Neural progenitor cell (in vitro differentiated cells): ENCODE measurements around the gene HK2. TPM values are rescaled to one million over a fixed set of nuclear protein-coding genes. Genes with fewer than 3 reads are reported as not detected.
A peak's percentile ranks its signal among the peaks of the same experiment; 100 is the strongest.
"Not testable (repeated sequence)": the region's sequence is repeated elsewhere in the genome, so short reads cannot be mapped to it uniquely, and the experiment has no call there.

ENCODE experiments used
- DNase-seq: peaks from one replicate; pipeline ENCODE4 v3.0.0-alpha.2; 2016; ENCODE audit warnings: low spot score
- H2AFZ ChIP-seq: fragments of 200-600 bp; sonication (generic); replicated peaks from 2 replicates; pipeline ENCODE4 v1.6.1; 2016; ENCODE audit warnings: antibody characterized with exemption
- H3F3A ChIP-seq: fragments of 200-600 bp; sonication (generic); 2 replicates; pipeline ENCODE4 v1.6.1; 2016; ENCODE audit warnings: antibody characterized with exemption, low read depth
- H3K27ac ChIP-seq: fragments of 200-600 bp; sonication (generic); 2 replicates; pipeline ENCODE4 v1.5.1; 2016; ENCODE audit warnings: mild to moderate bottlenecking
- H3K27me3 ChIP-seq: fragments of 200-600 bp; sonication (generic); 2 replicates; pipeline ENCODE4 v1.6.1; 2016; ENCODE audit warnings: mild to moderate bottlenecking, moderate library complexity
- H3K36me3 ChIP-seq: fragments of 200-600 bp; sonication (generic); 2 replicates; pipeline ENCODE4 v1.5.1; 2016
- H3K4me1 ChIP-seq: fragments of 200-600 bp; sonication (generic); 2 replicates; pipeline ENCODE4 v1.6.1; 2016; ENCODE audit warnings: mixed run types
- H3K4me2 ChIP-seq: fragments of 200-600 bp; sonication (generic); 2 replicates; pipeline ENCODE4 v1.6.1; 2016
- H3K4me3 ChIP-seq: fragments of 200-600 bp; sonication (generic); 2 replicates; pipeline ENCODE4 v1.5.1; 2016
- H3K79me2 ChIP-seq: fragments of 200-600 bp; sonication (generic); 2 replicates; pipeline ENCODE4 v1.6.1; 2016; ENCODE audit warnings: low read depth
- H3K9ac ChIP-seq: fragments of 200-600 bp; sonication (generic); 2 replicates; pipeline ENCODE4 v1.6.1; 2016
- H3K9me3 ChIP-seq: fragments of 200-600 bp; sonication (generic); 2 replicates; pipeline ENCODE4 v1.5.1; 2016; ENCODE audit warnings: low read depth
- H4K20me1 ChIP-seq: fragments of 200-600 bp; sonication (generic); 2 replicates; pipeline ENCODE4 v1.6.1; 2016; ENCODE audit warnings: low read depth
- H3K27ac Mint-ChIP-seq: 3 replicates; pipeline ENCODE4 v1.8.0; 2021; ENCODE audit warnings: mixed read lengths
- H3K27me3 Mint-ChIP-seq: 2 replicates; pipeline ENCODE4 v1.8.0; 2022; ENCODE audit warnings: low read depth, mild to moderate bottlenecking, inconsistent platforms, moderate library complexity, mixed read lengths; ENCODE audit not compliant: insufficient read depth
- H3K36me3 Mint-ChIP-seq: 3 replicates; pipeline ENCODE4 v1.8.0; 2021; ENCODE audit warnings: mixed read lengths
- H3K4me1 Mint-ChIP-seq: 3 replicates; pipeline ENCODE4 v1.8.0; 2021; ENCODE audit warnings: mixed read lengths
- H3K4me3 Mint-ChIP-seq: 3 replicates; pipeline ENCODE4 v1.8.0; 2021; ENCODE audit warnings: mild to moderate bottlenecking, moderate library complexity, mixed read lengths
- H3K9me3 Mint-ChIP-seq: 3 replicates; pipeline ENCODE4 v1.8.0; 2020; ENCODE audit warnings: mixed read lengths
- CTCF ChIP-seq: fragments of 200-600 bp; sonication (generic); IDR thresholded peaks from 2 replicates; pipeline ENCODE4 v1.5.1; 2017; ENCODE audit warnings: antibody characterized with exemption, mild to moderate bottlenecking
- EZH2 ChIP-seq: fragments of 200-600 bp; sonication (generic); IDR thresholded peaks from 2 replicates; pipeline ENCODE4 v1.6.1; 2017; ENCODE audit warnings: antibody characterized with exemption, mild to moderate bottlenecking, moderate library complexity
- EZH2phosphoT487 ChIP-seq: fragments of 200-600 bp; sonication (generic); IDR thresholded peaks from 2 replicates; pipeline ENCODE4 v1.6.1; 2017; ENCODE audit warnings: antibody characterized with exemption
- total RNA-seq: library from RNA; depleted of rRNA; stranded (reverse); fragments of >200 nt; gene quantifications from 2 replicates; pipeline ENCODE4 v1.2.3, GENCODE V29; 2015; ENCODE audit warnings: low replicate concordance

Gene HK2
- total RNA-seq, 1 donor from 2014 or later, result 61.8 TPM

- H3K4me1 Mint-ChIP-seq, result peaks cover 20% of the 10 kb centered on the region
- no peak overlapping the region for H3K9ac ChIP-seq
- no peak overlapping the region for H2AFZ ChIP-seq
- H3K27ac ChIP-seq, result no peak overlapping the region
- no peaks in the 10 kb centered on the region for H3K27me3 ChIP-seq
- TF ChIP-seq EZH2phosphoT487 (no peak), EZH2 (no peak), CTCF (no peak)
- peaks cover 4% of the 10 kb centered on the region for H3K36me3 ChIP-seq
- H3K4me3 ChIP-seq, result no peak overlapping the region
- no peaks in the 10 kb centered on the region for H3K9me3 Mint-ChIP-seq
- no peak overlapping the region for H3K27ac Mint-ChIP-seq
- H4K20me1 ChIP-seq, result peaks cover 99% of the 10 kb centered on the region
- H3K79me2 ChIP-seq, result peaks cover 91% of the 10 kb centered on the region
- H3K36me3 Mint-ChIP-seq, result peaks cover 31% of the 10 kb centered on the region
- H3K4me3 Mint-ChIP-seq, result no peak overlapping the region
- peaks cover 23% of the 10 kb centered on the region for H3K4me1 ChIP-seq
- peaks cover 20% of the 10 kb centered on the region for H3F3A ChIP-seq
- no peaks in the 10 kb centered on the region for H3K9me3 ChIP-seq
- no peak overlapping the region for H3K4me2 ChIP-seq
- peaks cover 3% of the 10 kb centered on the region for H3K27me3 Mint-ChIP-seq
- no peak for DNase-seq
These were observed 17.3 kb downstream of the HK2 start for GRCh38 chr2:74851191-74851566.

GRCh38 chr2:74853360-74853759, 19.4 kb downstream of the HK2 start:
- H3K79me2 ChIP-seq, result peaks cover 69% of the 10 kb centered on the region

GRCh38 chr2:74854401-74854800, 20.5 kb downstream of the HK2 start:
- Mint-ChIP-seq H3K36me3 (peaks cover 29% of the 10 kb centered on the region), H3K27ac (no peak overlapping the region), H3K27me3 (peaks cover 3% of the 10 kb centered on the region), H3K9me3 (no peaks in the 10 kb centered on the region), H3K4me1 (peaks cover 5% of the 10 kb centered on the region), H3K4me3 (peak overlapping the region; percentile 64)
- DNase-seq, result no peak
- Histone ChIP-seq H3K9me3 (no peaks in the 10 kb centered on the region), H3K4me3 (no peak overlapping the region), H2AFZ (no peak overlapping the region), H3F3A (peaks cover 3% of the 10 kb centered on the region), H4K20me1 (peaks cover 98% of the 10 kb centered on the region), H3K27me3 (no peaks in the 10 kb centered on the region), H3K79me2 (peaks cover 59% of the 10 kb centered on the region), H3K36me3 (peaks cover 4% of the 10 kb centered on the region), H3K9ac (no peak overlapping the region), H3K4me2 (no peak overlapping the region), H3K27ac (no peak overlapping the region), H3K4me1 (peaks cover 2% of the 10 kb centered on the region)
- TF ChIP-seq EZH2 (no peak), CTCF (no peak), EZH2phosphoT487 (no peak)

More at GRCh38 chr2:74853360-74853759, 19.4 kb downstream of the HK2 start:
- H3K4me3 ChIP-seq, H3K4me2 ChIP-seq, H3K9ac ChIP-seq, H3K9me3 ChIP-seq, H3K27ac ChIP-seq, H3K27me3 ChIP-seq, H3K9me3 Mint-ChIP-seq, H3K36me3 ChIP-seq, H2AFZ ChIP-seq, H3K27ac Mint-ChIP-seq, H3K27me3 Mint-ChIP-seq, H3K4me3 Mint-ChIP-seq, DNase-seq: not testable (repeated sequence)
- H3K4me1 ChIP-seq, result peaks cover 13% of the 10 kb centered on the region
- H3F3A ChIP-seq, result peaks cover 10% of the 10 kb centered on the region
- Mint-ChIP-seq H3K4me1 (peaks cover 15% of the 10 kb centered on the region), H3K36me3 (peaks cover 29% of the 10 kb centered on the region)
- peaks cover 98% of the 10 kb centered on the region for H4K20me1 ChIP-seq

GRCh38 chr2:74855114-74855707, 21.3 kb downstream of the HK2 start:
- not testable (repeated sequence) for H3K4me1 ChIP-seq, H3K27me3 Mint-ChIP-seq, H3K9ac ChIP-seq, H3K9me3 ChIP-seq, H3K9me3 Mint-ChIP-seq, H3K4me3 ChIP-seq, H3K27ac ChIP-seq, H3K4me3 Mint-ChIP-seq, H3K4me1 Mint-ChIP-seq, H2AFZ ChIP-seq, H3F3A ChIP-seq, H3K27ac Mint-ChIP-seq, H3K27me3 ChIP-seq, DNase-seq, H3K36me3 ChIP-seq, H3K4me2 ChIP-seq
- peaks cover 31% of the 10 kb centered on the region for H3K36me3 Mint-ChIP-seq
- peaks cover 57% of the 10 kb centered on the region for H3K79me2 ChIP-seq
- H4K20me1 ChIP-seq, result peaks cover 98% of the 10 kb centered on the region
